ENCODE measurements around the gene FCGR3A.

- TF ChIP-seq POLR2A (IDR thresholded peaks at IDR 0.05) (no peak), CTCF (IDR thresholded peaks at IDR 0.05) (no peak), EP300 (IDR thresholded peaks at IDR 0.05) (no peak), POLR2AphosphoS5 (IDR thresholded peaks at IDR 0.05) (no peak)
Measured at GRCh38 chr1:161498646-161499045, 51.0 kb downstream of the FCGR3A start.

Data from upper lobe of left lung (tissue), 4 donors.